ENCODE results near the gene BTNL9.
"Not testable (repeated sequence)": the region's sequence is repeated elsewhere in the genome, so short reads cannot be mapped to it uniquely, and the experiment has no call there.

The BTNL9 gene

GRCh38 chr5:181069767-181070491 is 29.9 kb downstream of the BTNL9 start:
- H3K4me3 ChIP-seq (ENCODE audit: low read depth, low read length) = peak overlapping the region; percentile 45
- no peaks in the 10 kb centered on the region for H3K36me3 ChIP-seq (ENCODE audit: control insufficient read depth, insufficient read depth, low read length)
- H3K9me3 ChIP-seq (ENCODE audit: control insufficient read depth, insufficient read depth, low read length) = no peaks in the 10 kb centered on the region
- no peaks in the 10 kb centered on the region for H3K4me1 ChIP-seq (ENCODE audit: control insufficient read depth, insufficient read depth, low read length)
- H3K9ac ChIP-seq (ENCODE audit: low read depth, low read length) = no peak overlapping the region
- H3K27me3 ChIP-seq (ENCODE audit: control insufficient read depth, insufficient read depth, low read length) = peaks cover 20% of the 10 kb centered on the region

GRCh38 chr5:181070523-181070922 is 30.5 kb downstream of the BTNL9 start:
- peaks cover 18% of the 10 kb centered on the region for H3K27me3 ChIP-seq (ENCODE audit: control insufficient read depth, insufficient read depth, low read length)
- H3K4me3 ChIP-seq (ENCODE audit: low read depth, low read length) = peak overlapping the region; percentile 45
- H3K4me1 ChIP-seq (ENCODE audit: control insufficient read depth, insufficient read depth, low read length) = no peaks in the 10 kb centered on the region
- H3K9me3 ChIP-seq (ENCODE audit: control insufficient read depth, insufficient read depth, low read length) = no peaks in the 10 kb centered on the region
- no peaks in the 10 kb centered on the region for H3K36me3 ChIP-seq (ENCODE audit: control insufficient read depth, insufficient read depth, low read length)
- no peak overlapping the region for H3K9ac ChIP-seq (ENCODE audit: low read depth, low read length)

- Histone ChIP-seq H3K9me3 (ENCODE audit: control insufficient read depth, insufficient read depth, low read length) (no peaks in the 10 kb centered on the region), H3K4me3 (ENCODE audit: low read depth, low read length) (no peak overlapping the region), H3K4me1 (ENCODE audit: control insufficient read depth, insufficient read depth, low read length) (no peaks in the 10 kb centered on the region), H3K9ac (ENCODE audit: low read depth, low read length) (no peak overlapping the region), H3K27me3 (ENCODE audit: control insufficient read depth, insufficient read depth, low read length) (peaks cover 18% of the 10 kb centered on the region), H3K36me3 (ENCODE audit: control insufficient read depth, insufficient read depth, low read length) (no peaks in the 10 kb centered on the region)
Measured at GRCh38 chr5:181071257-181071656, 31.2 kb downstream of the BTNL9 start.

GRCh38 chr5:181076920-181077319 is 36.9 kb downstream of the BTNL9 start:
- Histone ChIP-seq H3K9ac (ENCODE audit: low read depth, low read length) (no peak overlapping the region), H3K27me3 (ENCODE audit: control insufficient read depth, insufficient read depth, low read length) (peaks cover 4% of the 10 kb centered on the region), H3K9me3 (ENCODE audit: control insufficient read depth, insufficient read depth, low read length) (no peaks in the 10 kb centered on the region), H3K4me1 (ENCODE audit: control insufficient read depth, insufficient read depth, low read length) (no peaks in the 10 kb centered on the region), H3K36me3 (ENCODE audit: control insufficient read depth, insufficient read depth, low read length) (no peaks in the 10 kb centered on the region), H3K4me3 (ENCODE audit: low read depth, low read length) (no peak overlapping the region)

GRCh38 chr5:181081989-181082388 is 41.9 kb downstream of the BTNL9 start:
- no peak overlapping the region for H3K9ac ChIP-seq (ENCODE audit: low read depth, low read length)
- no peaks in the 10 kb centered on the region for H3K36me3 ChIP-seq (ENCODE audit: control insufficient read depth, insufficient read depth, low read length)
- H3K9me3 ChIP-seq (ENCODE audit: control insufficient read depth, insufficient read depth, low read length) = no peaks in the 10 kb centered on the region
- peaks cover 40% of the 10 kb centered on the region for H3K27me3 ChIP-seq (ENCODE audit: control insufficient read depth, insufficient read depth, low read length)
- H3K4me1 ChIP-seq (ENCODE audit: control insufficient read depth, insufficient read depth, low read length) = peaks cover 2% of the 10 kb centered on the region
- no peak overlapping the region for H3K4me3 ChIP-seq (ENCODE audit: low read depth, low read length)

- Histone ChIP-seq H3K9ac (ENCODE audit: low read depth, low read length) (no peak overlapping the region), H3K36me3 (ENCODE audit: control insufficient read depth, insufficient read depth, low read length) (no peaks in the 10 kb centered on the region), H3K4me1 (ENCODE audit: control insufficient read depth, insufficient read depth, low read length) (peaks cover 2% of the 10 kb centered on the region), H3K4me3 (ENCODE audit: low read depth, low read length) (peak overlapping the region; percentile 40), H3K9me3 (ENCODE audit: control insufficient read depth, insufficient read depth, low read length) (no peaks in the 10 kb centered on the region), H3K27me3 (ENCODE audit: control insufficient read depth, insufficient read depth, low read length) (peaks cover 44% of the 10 kb centered on the region)
Measured at GRCh38 chr5:181084621-181085195, 44.6 kb downstream of the BTNL9 start.

GRCh38 chr5:181086026-181086883 is 46.2 kb downstream of the BTNL9 start:
- H3K27me3 ChIP-seq (ENCODE audit: control insufficient read depth, insufficient read depth, low read length) = peaks cover 43% of the 10 kb centered on the region
- H3K4me1 ChIP-seq (ENCODE audit: control insufficient read depth, insufficient read depth, low read length) = peaks cover 2% of the 10 kb centered on the region
- no peak overlapping the region for H3K9ac ChIP-seq (ENCODE audit: low read depth, low read length)
- no peak overlapping the region for H3K4me3 ChIP-seq (ENCODE audit: low read depth, low read length)
- no peaks in the 10 kb centered on the region for H3K9me3 ChIP-seq (ENCODE audit: control insufficient read depth, insufficient read depth, low read length)
- no peaks in the 10 kb centered on the region for H3K36me3 ChIP-seq (ENCODE audit: control insufficient read depth, insufficient read depth, low read length)

GRCh38 chr5:181086884-181087205 is 46.8 kb downstream of the BTNL9 start:
- peaks cover 41% of the 10 kb centered on the region for H3K27me3 ChIP-seq (ENCODE audit: control insufficient read depth, insufficient read depth, low read length)
- H3K4me3 ChIP-seq (ENCODE audit: low read depth, low read length) = no peak overlapping the region
- no peaks in the 10 kb centered on the region for H3K36me3 ChIP-seq (ENCODE audit: control insufficient read depth, insufficient read depth, low read length)
- no peak overlapping the region for H3K9ac ChIP-seq (ENCODE audit: low read depth, low read length)
- H3K9me3 ChIP-seq (ENCODE audit: control insufficient read depth, insufficient read depth, low read length) = no peaks in the 10 kb centered on the region
- H3K4me1 ChIP-seq (ENCODE audit: control insufficient read depth, insufficient read depth, low read length) = peaks cover 2% of the 10 kb centered on the region

- Histone ChIP-seq H3K9ac (ENCODE audit: low read depth, low read length) (no peak overlapping the region), H3K4me1 (ENCODE audit: control insufficient read depth, insufficient read depth, low read length) (peaks cover 2% of the 10 kb centered on the region), H3K36me3 (ENCODE audit: control insufficient read depth, insufficient read depth, low read length) (no peaks in the 10 kb centered on the region), H3K9me3 (ENCODE audit: control insufficient read depth, insufficient read depth, low read length) (no peaks in the 10 kb centered on the region), H3K27me3 (ENCODE audit: control insufficient read depth, insufficient read depth, low read length) (peaks cover 39% of the 10 kb centered on the region), H3K4me3 (ENCODE audit: low read depth, low read length) (no peak overlapping the region)
Measured at GRCh38 chr5:181087309-181087708, 47.2 kb downstream of the BTNL9 start.

- Histone ChIP-seq H3K9ac (ENCODE audit: low read depth, low read length) (no peak overlapping the region), H3K9me3 (ENCODE audit: control insufficient read depth, insufficient read depth, low read length) (no peaks in the 10 kb centered on the region), H3K4me3 (ENCODE audit: low read depth, low read length) (no peak overlapping the region), H3K36me3 (ENCODE audit: control insufficient read depth, insufficient read depth, low read length) (no peaks in the 10 kb centered on the region), H3K27me3 (ENCODE audit: control insufficient read depth, insufficient read depth, low read length) (peaks cover 35% of the 10 kb centered on the region), H3K4me1 (ENCODE audit: control insufficient read depth, insufficient read depth, low read length) (peaks cover 2% of the 10 kb centered on the region)
Measured at GRCh38 chr5:181088289-181088688, 48.2 kb downstream of the BTNL9 start.

- no peaks in the 10 kb centered on the region for H3K36me3 ChIP-seq (ENCODE audit: control insufficient read depth, insufficient read depth, low read length)
- no peaks in the 10 kb centered on the region for H3K9me3 ChIP-seq (ENCODE audit: control insufficient read depth, insufficient read depth, low read length)
- H3K4me1 ChIP-seq (ENCODE audit: control insufficient read depth, insufficient read depth, low read length) = no peaks in the 10 kb centered on the region
- peaks cover under 1% of the 10 kb centered on the region for H3K27me3 ChIP-seq (ENCODE audit: control insufficient read depth, insufficient read depth, low read length)
- H3K9ac ChIP-seq (ENCODE audit: low read depth, low read length) = no peak overlapping the region
- H3K4me3 ChIP-seq (ENCODE audit: low read depth, low read length) = no peak overlapping the region
Measured at GRCh38 chr5:181092428-181092827, 52.4 kb downstream of the BTNL9 start.

- H3K9ac ChIP-seq (ENCODE audit: low read depth, low read length); H3K4me1 ChIP-seq (ENCODE audit: control insufficient read depth, insufficient read depth, low read length); H3K4me3 ChIP-seq (ENCODE audit: low read depth, low read length); H3K9me3 ChIP-seq (ENCODE audit: control insufficient read depth, insufficient read depth, low read length); H3K36me3 ChIP-seq (ENCODE audit: control insufficient read depth, insufficient read depth, low read length): not testable (repeated sequence)
- peaks cover 16% of the 10 kb centered on the region for H3K27me3 ChIP-seq (ENCODE audit: control insufficient read depth, insufficient read depth, low read length)
Measured at GRCh38 chr5:181095162-181095561, 55.1 kb downstream of the BTNL9 start.
